ENCODE data around the gene NOTCH4.
"Not testable (repeated sequence)": the region's sequence is repeated elsewhere in the genome, so short reads cannot be mapped to it uniquely, and the experiment has no call there.

The NOTCH4 gene

GRCh38 chr6:32223258-32224235, at the start of gene NOTCH4:
NOTCH4 (minus strand) TSS chr6:32224067; CDS start chr6:32223928, 139 bp downstream.
- peaks cover 66% of the 10 kb centered on the region for H3K4me1 ChIP-seq (ENCODE audit: low read length)
- TF ChIP-seq EZH2phosphoT487 (IDR thresholded peaks at IDR 0.05; ENCODE audit: low read depth): no peak
- TF ChIP-seq, protein P1, sequence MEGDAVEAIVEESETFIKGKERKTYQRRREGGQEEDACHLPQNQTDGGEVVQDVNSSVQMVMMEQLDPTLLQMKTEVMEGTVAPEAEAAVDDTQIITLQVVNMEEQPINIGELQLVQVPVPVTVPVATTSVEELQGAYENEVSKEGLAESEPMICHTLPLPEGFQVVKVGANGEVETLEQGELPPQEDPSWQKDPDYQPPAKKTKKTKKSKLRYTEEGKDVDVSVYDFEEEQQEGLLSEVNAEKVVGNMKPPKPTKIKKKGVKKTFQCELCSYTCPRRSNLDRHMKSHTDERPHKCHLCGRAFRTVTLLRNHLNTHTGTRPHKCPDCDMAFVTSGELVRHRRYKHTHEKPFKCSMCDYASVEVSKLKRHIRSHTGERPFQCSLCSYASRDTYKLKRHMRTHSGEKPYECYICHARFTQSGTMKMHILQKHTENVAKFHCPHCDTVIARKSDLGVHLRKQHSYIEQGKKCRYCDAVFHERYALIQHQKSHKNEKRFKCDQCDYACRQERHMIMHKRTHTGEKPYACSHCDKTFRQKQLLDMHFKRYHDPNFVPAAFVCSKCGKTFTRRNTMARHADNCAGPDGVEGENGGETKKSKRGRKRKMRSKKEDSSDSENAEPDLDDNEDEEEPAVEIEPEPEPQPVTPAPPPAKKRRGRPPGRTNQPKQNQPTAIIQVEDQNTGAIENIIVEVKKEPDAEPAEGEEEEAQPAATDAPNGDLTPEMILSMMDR (IDR thresholded peaks at IDR 0.05; ENCODE audit: low read depth, low read length): no peak
- no peaks in the 10 kb centered on the region for H3K27me3 ChIP-seq (ENCODE audit: low read depth, low read length)
- H3K4me2 ChIP-seq (ENCODE audit: low read length): peak within 1 kb of the TSS; percentile 82
- no peaks in the 10 kb centered on the region for H3K9me3 ChIP-seq (ENCODE audit: insufficient read depth, low read length)
- H3K27ac ChIP-seq (ENCODE audit: low read length): peak within 1 kb of the TSS; percentile 89
- H3K36me3 ChIP-seq (replicated peaks; ENCODE audit: low read depth, low read length): peaks cover 2% of the 10 kb centered on the region
- peak within 1 kb of the TSS; percentile 74 for H3K4me3 ChIP-seq (ENCODE audit: low read length)
- H4K20me1 ChIP-seq (ENCODE audit: insufficient read depth, low read length): no peaks in the 10 kb centered on the region
- H2AFZ ChIP-seq (ENCODE audit: low read depth, low read length): no peak within 1 kb of the TSS
- no peaks in the 10 kb centered on the region for H3K79me2 ChIP-seq (ENCODE audit: low read length)
- peak within 1 kb of the TSS; percentile 72 for H3K9ac ChIP-seq (ENCODE audit: low read length)

GRCh38 chr6:32271429-32271828, 47.6 kb upstream of the NOTCH4 start:
- Histone ChIP-seq H3K27ac (ENCODE audit: low read length) (peak overlapping the region; percentile 86), H3K36me3 (replicated peaks; ENCODE audit: low read depth, low read length) (peaks cover 11% of the 10 kb centered on the region), H3K9ac (ENCODE audit: low read length) (no peak overlapping the region), H4K20me1 (ENCODE audit: insufficient read depth, low read length) (no peaks in the 10 kb centered on the region), H3K4me3 (ENCODE audit: low read length) (peak overlapping the region; percentile 23; the same call in 1 of the 2 replicates), H3K4me2 (ENCODE audit: low read length) (peak overlapping the region; percentile 55), H3K9me3 (ENCODE audit: insufficient read depth, low read length) (no peaks in the 10 kb centered on the region), H3K27me3 (ENCODE audit: low read depth, low read length) (no peaks in the 10 kb centered on the region), H2AFZ (ENCODE audit: low read depth, low read length) (no peak overlapping the region), H3K4me1 (ENCODE audit: low read length) (peaks cover 60% of the 10 kb centered on the region), H3K79me2 (ENCODE audit: low read length) (no peaks in the 10 kb centered on the region)
- TF ChIP-seq, protein P1 (IDR thresholded peaks at IDR 0.05; ENCODE audit: low read depth, low read length): no peak
- TF ChIP-seq EZH2phosphoT487 (IDR thresholded peaks at IDR 0.05; ENCODE audit: low read depth): no peak

GRCh38 chr6:32268459-32268858, 44.6 kb upstream of the NOTCH4 start:
- peaks cover 51% of the 10 kb centered on the region for H3K4me1 ChIP-seq (ENCODE audit: low read length)
- not testable (repeated sequence) for H4K20me1 ChIP-seq (ENCODE audit: insufficient read depth, low read length); H3K79me2 ChIP-seq (ENCODE audit: low read length); H3K4me3 ChIP-seq (ENCODE audit: low read length); H3K9ac ChIP-seq (ENCODE audit: low read length); H2AFZ ChIP-seq (ENCODE audit: low read depth, low read length); H3K27me3 ChIP-seq (ENCODE audit: low read depth, low read length); H3K9me3 ChIP-seq (ENCODE audit: insufficient read depth, low read length)
- H3K27ac ChIP-seq (ENCODE audit: low read length): peak overlapping the region; percentile 51
- H3K36me3 ChIP-seq (replicated peaks; ENCODE audit: low read depth, low read length): peaks cover 15% of the 10 kb centered on the region
- peak overlapping the region; percentile 39 for H3K4me2 ChIP-seq (ENCODE audit: low read length)

GRCh38 chr6:32267035-32267434, 43.2 kb upstream of the NOTCH4 start:
- Histone ChIP-seq H3K27ac (ENCODE audit: low read length) (peak overlapping the region; percentile 51), H3K4me2 (ENCODE audit: low read length) (peak overlapping the region; percentile 39)

GRCh38 chr6:32257262-32257661, 33.4 kb upstream of the NOTCH4 start:
- H3K9me3 ChIP-seq (ENCODE audit: insufficient read depth, low read length); H3K27me3 ChIP-seq (ENCODE audit: low read depth, low read length); H2AFZ ChIP-seq (ENCODE audit: low read depth, low read length); H3K36me3 ChIP-seq (replicated peaks; ENCODE audit: low read depth, low read length); H3K9ac ChIP-seq (ENCODE audit: low read length); H3K4me2 ChIP-seq (ENCODE audit: low read length); H4K20me1 ChIP-seq (ENCODE audit: insufficient read depth, low read length); H3K27ac ChIP-seq (ENCODE audit: low read length); H3K4me3 ChIP-seq (ENCODE audit: low read length); H3K79me2 ChIP-seq (ENCODE audit: low read length): not testable (repeated sequence)
- H3K4me1 ChIP-seq (ENCODE audit: low read length): peaks cover 27% of the 10 kb centered on the region

More at GRCh38 chr6:32267035-32267434, 43.2 kb upstream of the NOTCH4 start:
- no peaks in the 10 kb centered on the region for H3K27me3 ChIP-seq (ENCODE audit: low read depth, low read length)
- no peaks in the 10 kb centered on the region for H3K9me3 ChIP-seq (ENCODE audit: insufficient read depth, low read length)
- peaks cover 40% of the 10 kb centered on the region for H3K4me1 ChIP-seq (ENCODE audit: low read length)
- 0 out of 2 replicates have a peak overlapping the region, but pooled peaks have one; percentile 10 for H3K4me3 ChIP-seq (ENCODE audit: low read length)
- no peaks in the 10 kb centered on the region for H3K79me2 ChIP-seq (ENCODE audit: low read length)
- no peaks in the 10 kb centered on the region for H4K20me1 ChIP-seq (ENCODE audit: insufficient read depth, low read length)
- no peak overlapping the region for H3K9ac ChIP-seq (ENCODE audit: low read length)
- peaks cover 15% of the 10 kb centered on the region for H3K36me3 ChIP-seq (replicated peaks; ENCODE audit: low read depth, low read length)
- TF ChIP-seq EZH2phosphoT487 (IDR thresholded peaks at IDR 0.05; ENCODE audit: low read depth): no peak
- TF ChIP-seq, protein P1 (IDR thresholded peaks at IDR 0.05; ENCODE audit: low read depth, low read length): no peak
- H2AFZ ChIP-seq (ENCODE audit: low read depth, low read length): no peak overlapping the region
